8988T (cell line): ENCODE data around the gene SCUBE1.

Experiments used
- DNase-seq: peaks from one replicate; pipeline ENCODE4 v3.0.0; 2011

Gene SCUBE1

GRCh38 chr22:43150731-43151206 lies 192.4 kb downstream of the SCUBE1 start:
- DNase-seq = no peak

- no peak for DNase-seq
These were observed 194.6 kb downstream of the SCUBE1 start for GRCh38 chr22:43148581-43148980.

- no peak for DNase-seq
These were observed 195.4 kb downstream of the SCUBE1 start for GRCh38 chr22:43147821-43148220.
